GM19328 (cell line): ENCODE measurements around the gene CLIC6.
A peak's percentile ranks its signal among the peaks of the same experiment; 100 is the strongest.

Experiments
- ATAC-seq: cut with Tn5 transposase; IDR thresholded peaks from one replicate; pipeline ENCODE4 v1.9.1; 2021; ENCODE audit warnings: mild to moderate bottlenecking, moderate library complexity; ENCODE audit not compliant: unreplicated experiment

CLIC6 gene

GRCh38 chr21:34722684-34723300, 54.0 kb downstream of the CLIC6 start:
- ATAC-seq = no peak

GRCh38 chr21:34724131-34724856, 55.5 kb downstream of the CLIC6 start:
- no peak for ATAC-seq

- no peak for ATAC-seq
Measured at GRCh38 chr21:34724857-34725195, 56.0 kb downstream of the CLIC6 start.

GRCh38 chr21:34726627-34727337, 58.0 kb downstream of the CLIC6 start:
- no peak for ATAC-seq

GRCh38 chr21:34728479-34728878, 59.7 kb downstream of the CLIC6 start:
- ATAC-seq = no peak

- ATAC-seq = no peak
Measured at GRCh38 chr21:34730194-34730593, 61.4 kb downstream of the CLIC6 start.

- ATAC-seq = no peak
Measured at GRCh38 chr21:34730756-34731445, 62.1 kb downstream of the CLIC6 start.

GRCh38 chr21:34732388-34732821, 63.6 kb downstream of the CLIC6 start:
- ATAC-seq = no peak

GRCh38 chr21:34733852-34734251, 65.1 kb downstream of the CLIC6 start:
- no peak for ATAC-seq

- ATAC-seq = no peak
Measured at GRCh38 chr21:34734696-34735095, 65.9 kb downstream of the CLIC6 start.

GRCh38 chr21:34736116-34736874, 67.5 kb downstream of the CLIC6 start:
- no peak for ATAC-seq

- no peak for ATAC-seq
Measured at GRCh38 chr21:34737115-34737514, 68.3 kb downstream of the CLIC6 start.

GRCh38 chr21:34740198-34740597, 71.4 kb downstream of the CLIC6 start:
- no peak for ATAC-seq

GRCh38 chr21:34743285-34743684, 74.5 kb downstream of the CLIC6 start:
- no peak for ATAC-seq

GRCh38 chr21:34743831-34744230, 75.0 kb downstream of the CLIC6 start:
- no peak for ATAC-seq

GRCh38 chr21:34744801-34745200, 76.0 kb downstream of the CLIC6 start:
- ATAC-seq = no peak

- peak; percentile 64 for ATAC-seq
Measured at GRCh38 chr21:34745557-34746255, 76.9 kb downstream of the CLIC6 start.

GRCh38 chr21:34748862-34749261, 80.1 kb downstream of the CLIC6 start:
- no peak for ATAC-seq

GRCh38 chr21:34754690-34755647, 86.2 kb downstream of the CLIC6 start:
- ATAC-seq = no peak
